Panc1 (cell line): Measurements from ENCODE around the gene DCXR. TPM values are rescaled to one million over a fixed set of nuclear protein-coding genes. Genes with fewer than 3 reads are reported as not detected.

Source experiments
- ATAC-seq: fragments of 200-7000 bp; cut with Tn5 transposase; 2 replicates; pipeline ENCODE4 v1.9.1; 2020; ENCODE audit warnings: mild to moderate bottlenecking, moderate library complexity
- BruUV-seq: library from RNA; stranded (reverse); fragments of 400-500 nt; replicated peaks from 2 replicates; lab custom pipeline; 2021; lab: Mats Ljungman, UMichigan
- CTCF ChIA-PET: fragments of 300-600 bp; sonication (Branson Sonifier 250); formaldehyde crosslinking; loops from one replicate; lab custom pipeline; 2022; ENCODE audit warnings: antibody characterized with exemption; lab: Charles Lee
- POLR2A ChIA-PET: fragments of 300-600 bp; sonication (Branson Sonifier 250); formaldehyde crosslinking; loops from one replicate; lab custom pipeline; 2022; ENCODE audit warnings: antibody characterized with exemption; lab: Charles Lee
- DNase-seq: peaks from one replicate; pipeline ENCODE4 v3.0.0-alpha.2; 2010; ENCODE audit warnings: low read depth, low spot score
- H3K27ac ChIP-seq: 2 replicates; pipeline ENCODE4 v1.5.1; 2011; ENCODE audit warnings: mild to moderate bottlenecking, low read length, inconsistent platforms
- H3K27me3 ChIP-seq: fragments of 200-500 bp; sonication (Bioruptor generic); 2 replicates; pipeline ENCODE4 v1.6.0; 2014; ENCODE audit warnings: low read length, inconsistent platforms; ENCODE audit not compliant: control insufficient read depth, insufficient read depth
- H3K36me3 ChIP-seq: fragments of 200-500 bp; sonication (Bioruptor generic); 2 replicates; pipeline ENCODE4 v1.5.1; 2014; ENCODE audit warnings: inconsistent platforms, mild to moderate bottlenecking, low read length, moderate library complexity; ENCODE audit not compliant: control insufficient read depth, insufficient read depth
- H3K4me1 ChIP-seq: 2 replicates; pipeline ENCODE4 v1.5.1; 2011; ENCODE audit warnings: inconsistent platforms, mild to moderate bottlenecking, low read length, moderate library complexity; ENCODE audit not compliant: control insufficient read depth, insufficient read depth
- H3K4me3 ChIP-seq, 2 experiments: 2 replicates each; pipeline ENCODE4 v1.5.1; 2011 to 2012; ENCODE audit warnings: low read depth in 2 of 2, low read length in 2 of 2, mild to moderate bottlenecking in 2 of 2, inconsistent platforms in 1 of 2, moderate library complexity in 1 of 2
- H3K9me3 ChIP-seq: fragments of 200-500 bp; sonication (Bioruptor generic); 2 replicates; pipeline ENCODE4 v1.5.1; 2014; ENCODE audit warnings: low read depth, mild to moderate bottlenecking, inconsistent platforms, low read length, moderate library complexity; ENCODE audit not compliant: control insufficient read depth, insufficient read depth
- CTCF ChIP-seq: fragments of 450-650 bp; IDR thresholded peaks from 2 replicates; pipeline ENCODE4 v1.5.1; 2017; ENCODE audit warnings: mild to moderate bottlenecking
- POLR2AphosphoS5 ChIP-seq: IDR thresholded peaks from 2 replicates; pipeline ENCODE4 v1.6.1; 2012; ENCODE audit warnings: mild to moderate bottlenecking, low read depth, low read length, moderate library complexity
- REST ChIP-seq, 2 experiments: IDR thresholded peaks; 2 replicates each; pipeline ENCODE4 v1.6.1; 2011 to 2012; ENCODE audit warnings: low read depth in 2 of 2, control low read depth in 1 of 2, low read length in 1 of 2, mild to moderate bottlenecking in 1 of 2, moderate library complexity in 1 of 2; ENCODE audit not compliant: insufficient read depth in 1 of 2
- SIN3A ChIP-seq: IDR thresholded peaks from 2 replicates; pipeline ENCODE4 v1.6.1; 2012; ENCODE audit warnings: low read depth, mild to moderate bottlenecking, low read length, moderate library complexity, borderline replicate concordance; ENCODE audit not compliant: insufficient read depth
- TCF7L2 ChIP-seq: IDR thresholded peaks from 2 replicates; pipeline ENCODE4 v1.6.1; 2011; ENCODE audit warnings: mild to moderate bottlenecking, low read depth, low read length, inconsistent platforms
- in situ Hi-C: cut with HindIII; loops from 2 replicates; pipeline ENCODE4 v1.10.0; 2016; ENCODE audit warnings: low sequenced_read_pairs, low pct_unique_long_range_greater_than_20kb
- intact Hi-C: fragments of 100-400 bp; cut with micrococcal nuclease; formaldehyde crosslinking; loops from one replicate; pipeline ENCODE4 v1.10.0; 2022; ENCODE audit not compliant: unreplicated experiment
- total RNA-seq: library from RNA; stranded (reverse); gene quantifications from one replicate; pipeline ENCODE4 v1.2.1, GENCODE V29; 2021; ENCODE audit not compliant: unreplicated experiment

Gene DCXR
- total RNA-seq, 1 experiment from 2014 or later: 128 TPM

GRCh38 chr17:82058855-82059249, 21.4 kb upstream of the DCXR start:
- ChIA-PET POLR2A (no interaction called here), CTCF (no interaction called here)
- ATAC-seq: no peak
- no peaks in the 10 kb centered on the region for H3K9me3 ChIP-seq
- intact Hi-C loops: no loop called here
- in situ Hi-C loops: loop anchor here (10.0 kb wide), 1 partner anchor 76 kb away; no protein-coding TSS in a partner anchor
- H3K4me3 ChIP-seq: no peak overlapping the region
- no peak overlapping the region for H3K27ac ChIP-seq
- H3K36me3 ChIP-seq: peaks cover 6% of the 10 kb centered on the region
- no peak for DNase-seq
- no peaks in the 10 kb centered on the region for H3K27me3 ChIP-seq
- BruUV-seq: no TSS peak
- no peak for TF ChIP-seq TCF7L2
- no peak for TF ChIP-seq CTCF
- TF ChIP-seq REST (IDR thresholded peaks at IDR 0.05; ENCODE audit: insufficient read depth in 1 of 2, low read depth in 2 of 2, low read length in 1 of 2): no peak
- no peak for TF ChIP-seq POLR2AphosphoS5
- no peak for TF ChIP-seq SIN3A
- peaks cover 17% of the 10 kb centered on the region for H3K4me1 ChIP-seq

GRCh38 chr17:82058230-82058854, 20.8 kb upstream of the DCXR start:
- in situ Hi-C loops (loop anchor here (10.0 kb wide), 1 partner anchor 76 kb away; no protein-coding TSS in a partner anchor), intact Hi-C loops (no loop called here)
- Histone ChIP-seq H3K4me1 (peaks cover 18% of the 10 kb centered on the region), H3K4me3 (no peak overlapping the region), H3K27me3 (no peaks in the 10 kb centered on the region), H3K36me3 (peaks cover 6% of the 10 kb centered on the region), H3K9me3 (no peaks in the 10 kb centered on the region), H3K27ac (no peak overlapping the region)
- peak; percentile 6; the same call in 1 of the 2 replicates for ATAC-seq
- ChIA-PET POLR2A (no interaction called here), CTCF (no interaction called here)
- no TSS peak for BruUV-seq
- no peak for TF ChIP-seq TCF7L2
- TF ChIP-seq SIN3A: no peak
- no peak for TF ChIP-seq REST (IDR thresholded peaks at IDR 0.05; ENCODE audit: insufficient read depth in 1 of 2, low read depth in 2 of 2, low read length in 1 of 2)
- no peak; the same call in 1 of the 2 replicates for TF ChIP-seq POLR2AphosphoS5
- no peak; the same call in 1 of the 2 replicates for TF ChIP-seq CTCF
- no peak for DNase-seq
